ENCODE data around the gene LONP2.
A peak's percentile ranks its signal among the peaks of the same experiment; 100 is the strongest.

LONP2 gene

GRCh38 chr16:48244080-48244862, at the start of gene LONP2:
Gene LONP2, plus strand, starts transcription at chr16:48244300. Its CDS starts 89 bp downstream, at chr16:48244389.
- peak; percentile 87 for DNase-seq (ENCODE audit: low spot score)

GRCh38 chr16:48194828-48195556, 49.1 kb upstream of the LONP2 start:
- no peak for DNase-seq (ENCODE audit: low spot score)

GRCh38 chr16:48197294-48197693, 46.8 kb upstream of the LONP2 start:
- no peak for DNase-seq (ENCODE audit: low spot score)

GRCh38 chr16:48201515-48202201, 42.4 kb upstream of the LONP2 start:
- DNase-seq (ENCODE audit: low spot score): no peak

- DNase-seq (ENCODE audit: low spot score): no peak
These were observed 39.9 kb upstream of the LONP2 start for GRCh38 chr16:48203974-48204824.

GRCh38 chr16:48204825-48205151, 39.3 kb upstream of the LONP2 start:
- no peak for DNase-seq (ENCODE audit: low spot score)

GRCh38 chr16:48206594-48207242, 37.4 kb upstream of the LONP2 start:
- DNase-seq (ENCODE audit: low spot score): no peak

GRCh38 chr16:48210747-48211146, 33.4 kb upstream of the LONP2 start:
- no peak for DNase-seq (ENCODE audit: low spot score)

- DNase-seq (ENCODE audit: low spot score): no peak
These were observed 32.1 kb upstream of the LONP2 start for GRCh38 chr16:48212033-48212432.

- no peak for DNase-seq (ENCODE audit: low spot score)
These were observed 28.4 kb upstream of the LONP2 start for GRCh38 chr16:48215738-48216137.

GRCh38 chr16:48217708-48218107, 26.4 kb upstream of the LONP2 start:
- DNase-seq (ENCODE audit: low spot score): no peak

- no peak for DNase-seq (ENCODE audit: low spot score)
These were observed 25.6 kb upstream of the LONP2 start for GRCh38 chr16:48218473-48218872.

GRCh38 chr16:48220891-48221290, 23.2 kb upstream of the LONP2 start:
- no peak for DNase-seq (ENCODE audit: low spot score)

- DNase-seq (ENCODE audit: low spot score): no peak
These were observed 20.6 kb upstream of the LONP2 start for GRCh38 chr16:48223490-48223889.

GRCh38 chr16:48225456-48225855, 18.6 kb upstream of the LONP2 start:
- no peak for DNase-seq (ENCODE audit: low spot score)

GRCh38 chr16:48231727-48232492, 12.2 kb upstream of the LONP2 start:
- no peak for DNase-seq (ENCODE audit: low spot score)

- DNase-seq (ENCODE audit: low spot score): no peak
These were observed 11.5 kb upstream of the LONP2 start for GRCh38 chr16:48232493-48233040.

GRCh38 chr16:48234630-48235029, 9.5 kb upstream of the LONP2 start:
- no peak for DNase-seq (ENCODE audit: low spot score)

GRCh38 chr16:48235058-48235555, 9.0 kb upstream of the LONP2 start:
- no peak for DNase-seq (ENCODE audit: low spot score)

- no peak for DNase-seq (ENCODE audit: low spot score)
These were observed 8.5 kb upstream of the LONP2 start for GRCh38 chr16:48235556-48236136.

All from CD4-positive, alpha-beta T cell treated with Interleukin-6 at 100 ng/mL for 8 hours (primary cell).